ENCODE measurements around the gene FANCC.

The FANCC gene

DNA sequence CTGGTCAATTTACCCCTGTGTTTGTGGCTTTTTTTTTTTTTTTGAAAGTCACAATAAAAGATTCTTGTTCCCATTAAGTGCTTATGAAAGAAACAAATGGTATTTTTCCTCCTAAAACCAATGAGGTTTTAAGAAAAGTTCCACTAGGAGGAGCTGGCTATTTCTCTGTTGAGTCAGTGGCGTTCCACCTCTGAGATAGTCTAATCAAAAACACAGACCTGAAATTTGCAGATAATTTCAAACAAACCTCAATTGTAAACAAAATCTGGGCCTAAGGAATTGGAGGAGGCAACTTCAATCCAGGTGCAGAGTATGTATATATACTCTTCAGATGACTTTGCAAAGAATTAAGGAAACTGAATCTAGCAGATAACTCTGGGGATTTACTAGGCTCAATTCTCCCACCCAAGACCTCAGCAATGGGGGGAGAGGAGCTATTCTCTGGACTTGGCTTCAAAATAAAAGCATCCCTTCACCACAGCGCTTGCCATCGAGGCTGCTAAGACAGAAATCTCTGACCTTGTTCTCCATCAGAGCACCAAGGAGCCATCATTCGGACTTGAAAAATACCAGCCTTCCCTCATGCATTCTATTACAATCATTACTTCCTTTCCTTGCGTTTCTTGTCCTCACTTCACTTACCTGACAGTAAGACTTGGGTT is 52.4 kb downstream of the FANCC start:
- no peak overlapping the region for H3K27ac Mint-ChIP-seq
- peaks cover 0 to 5% of the 10 kb centered on the region in 2 donors for H3K9me3 Mint-ChIP-seq
- DNase-seq = no peak
- no peak overlapping the region for H3K4me3 Mint-ChIP-seq
- H3K27me3 Mint-ChIP-seq = peaks cover 0 to 7% of the 10 kb centered on the region in 2 donors
- ATAC-seq (replicated peaks) = no peak
- H3K36me3 Mint-ChIP-seq = peaks cover 3 to 4% of the 10 kb centered on the region in 2 donors
- H3K4me1 Mint-ChIP-seq = peaks cover 15 to 45% of the 10 kb centered on the region in 2 donors

DNA sequence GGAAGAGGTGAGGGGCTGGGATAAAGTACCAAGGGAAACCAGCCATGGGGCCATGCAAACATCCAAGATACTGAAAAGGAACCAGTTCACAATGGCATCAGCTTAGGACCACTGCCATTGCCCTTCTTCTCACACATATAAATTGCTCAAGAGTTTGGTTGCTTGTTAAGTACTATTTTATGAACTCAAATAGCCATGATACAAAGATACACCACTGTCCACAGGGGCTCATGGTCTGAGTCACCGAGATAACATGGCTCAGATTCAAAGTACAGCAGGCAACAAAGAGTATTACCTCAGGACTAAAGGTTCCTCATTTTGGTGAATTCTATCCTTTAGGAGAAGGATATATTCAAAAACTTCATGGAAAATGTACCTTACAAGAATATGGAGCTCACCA is 55.6 kb downstream of the FANCC start:
- ATAC-seq (replicated peaks) (no peak), DNase-seq (no peak)
- peaks cover 0 to 4% of the 10 kb centered on the region in 2 donors for H3K27me3 Mint-ChIP-seq
- H3K9me3 Mint-ChIP-seq = peaks cover 0 to 9% of the 10 kb centered on the region in 2 donors
- H3K4me1 Mint-ChIP-seq = peaks cover 18 to 43% of the 10 kb centered on the region in 2 donors
- no peak overlapping the region for H3K27ac Mint-ChIP-seq
- peaks cover 4 to 7% of the 10 kb centered on the region in 2 donors for H3K36me3 Mint-ChIP-seq
- H3K4me3 Mint-ChIP-seq = no peak overlapping the region

DNA sequence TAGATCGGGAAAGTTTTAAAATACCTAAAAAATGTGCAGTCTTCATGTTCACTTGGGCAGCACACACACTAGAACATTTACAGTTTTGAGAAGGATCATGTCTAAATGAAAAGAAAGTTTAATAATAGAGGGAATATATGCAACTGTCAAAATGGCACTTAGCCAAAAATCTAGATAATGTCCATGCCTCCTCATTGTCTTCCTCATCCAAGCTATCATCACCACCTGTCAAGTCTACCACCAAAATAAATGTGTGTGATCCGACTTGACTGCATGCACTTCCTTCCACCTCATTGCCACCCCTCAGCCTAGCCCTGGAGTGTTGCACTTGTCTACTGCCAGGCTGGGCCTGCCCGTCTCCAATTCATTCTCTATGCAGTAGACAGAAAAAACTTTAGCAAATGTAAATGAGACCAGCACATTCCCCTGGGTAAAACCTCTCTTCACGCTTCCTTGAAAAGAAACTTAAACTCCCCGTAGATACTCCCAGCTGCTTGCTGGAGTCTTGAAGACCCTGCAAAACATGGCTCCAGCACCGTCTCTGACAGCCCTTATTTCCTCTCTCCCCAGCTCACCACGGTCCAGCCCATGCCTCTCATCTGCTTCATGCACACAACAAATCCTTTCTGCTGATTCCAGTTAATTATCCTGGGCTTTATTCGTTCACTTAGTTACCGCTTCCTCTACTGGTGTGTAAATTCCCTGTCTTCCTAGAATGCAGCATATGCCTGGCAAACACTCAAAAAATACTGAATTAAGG is 66.9 kb downstream of the FANCC start:
- no peak overlapping the region for H3K4me3 Mint-ChIP-seq
- no peak for ATAC-seq (replicated peaks)
- no peak overlapping the region for H3K27ac Mint-ChIP-seq
- DNase-seq = no peak
- peaks cover 8 to 9% of the 10 kb centered on the region in 2 donors for H3K4me1 Mint-ChIP-seq
- H3K27me3 Mint-ChIP-seq = no peaks in the 10 kb centered on the region
- peaks cover 16 to 18% of the 10 kb centered on the region in 2 donors for H3K36me3 Mint-ChIP-seq
- H3K9me3 Mint-ChIP-seq = peaks cover under 1 to 1% of the 10 kb centered on the region in 2 donors

DNA sequence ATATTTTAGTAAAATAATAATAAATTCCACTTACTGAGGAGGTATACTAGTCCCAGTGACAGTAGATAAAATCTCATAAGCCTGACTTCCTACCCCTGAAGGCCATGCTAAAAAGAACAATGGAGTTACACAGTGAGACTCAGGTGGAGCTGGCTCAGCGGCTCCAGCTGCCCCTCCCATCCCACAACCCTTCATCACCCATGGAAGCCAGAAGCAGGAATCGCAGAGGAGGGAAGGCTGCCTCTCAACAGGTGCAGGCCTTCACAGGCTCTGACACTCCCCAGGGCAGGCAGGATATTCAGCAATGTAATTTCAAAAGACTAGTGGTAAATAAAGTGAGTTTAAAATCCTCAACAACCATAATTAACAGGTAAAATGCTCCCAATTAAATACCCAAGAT is 67.5 kb downstream of the FANCC start:
- Mint-ChIP-seq H3K4me1 (peaks cover 8 to 9% of the 10 kb centered on the region in 2 donors), H3K27ac (no peak overlapping the region), H3K9me3 (no peaks in the 10 kb centered on the region), H3K27me3 (no peaks in the 10 kb centered on the region), H3K36me3 (peaks cover 17 to 20% of the 10 kb centered on the region in 2 donors), H3K4me3 (no peak overlapping the region)
- DNase-seq (no peak), ATAC-seq (replicated peaks) (no peak)

GRCh38 chr9:95246547-95246946 is 71.0 kb downstream of the FANCC start:
- no peak for ATAC-seq (replicated peaks)
- no peaks in the 10 kb centered on the region for H3K9me3 Mint-ChIP-seq
- peaks cover 8 to 9% of the 10 kb centered on the region in 2 donors for H3K4me1 Mint-ChIP-seq
- H3K27me3 Mint-ChIP-seq = no peaks in the 10 kb centered on the region
- H3K36me3 Mint-ChIP-seq = peaks cover 20 to 37% of the 10 kb centered on the region in 2 donors
- H3K27ac Mint-ChIP-seq = no peak overlapping the region
- no peak overlapping the region for H3K4me3 Mint-ChIP-seq
- no peak for DNase-seq

DNA sequence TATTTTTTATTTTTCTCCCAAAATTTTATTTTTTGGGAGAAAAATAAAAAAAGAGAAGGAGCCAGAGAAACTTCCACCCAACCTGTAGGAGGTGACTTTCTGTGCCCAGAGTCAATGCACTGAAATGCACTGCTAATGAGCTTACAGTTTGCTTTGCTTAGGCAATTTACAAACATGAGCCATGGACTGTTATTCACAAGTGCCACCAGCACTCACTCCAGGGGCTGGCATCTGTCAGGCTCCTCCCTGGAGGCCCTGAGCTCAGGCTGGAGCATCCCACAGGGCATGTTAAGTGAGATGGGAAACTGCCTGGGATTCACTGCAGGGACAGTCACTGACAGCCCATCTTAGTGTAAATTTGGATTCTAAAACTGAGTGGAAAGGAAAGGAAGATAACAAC is 74.9 kb downstream of the FANCC start:
- Mint-ChIP-seq H3K4me1 (no peaks in the 10 kb centered on the region), H3K36me3 (peaks cover 20 to 47% of the 10 kb centered on the region in 2 donors), H3K9me3 (no peaks in the 10 kb centered on the region), H3K4me3 (no peak overlapping the region), H3K27ac (no peak overlapping the region), H3K27me3 (no peaks in the 10 kb centered on the region)
- DNase-seq (no peak), ATAC-seq (replicated peaks) (no peak)

DNA sequence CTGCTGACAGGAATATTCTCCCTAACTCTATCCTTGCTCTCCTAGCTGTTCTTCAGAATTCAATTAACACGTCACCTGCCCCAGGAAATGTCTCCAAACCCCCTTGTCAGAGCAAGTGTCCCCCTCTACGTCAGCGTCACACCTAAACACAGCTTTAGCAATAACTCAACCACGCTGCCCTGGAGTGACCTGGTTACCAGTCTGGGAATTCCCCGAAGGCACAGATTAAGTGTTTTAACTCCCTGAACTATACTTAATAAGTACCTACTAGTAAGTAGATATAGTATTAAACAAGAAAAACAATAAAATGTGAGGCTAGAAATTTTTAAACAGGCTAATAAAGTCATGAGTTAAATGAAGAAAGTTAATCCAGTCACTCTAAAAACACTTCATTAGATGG is 78.4 kb downstream of the FANCC start:
- ATAC-seq (replicated peaks) (no peak), DNase-seq (no peak)
- peaks cover 8 to 33% of the 10 kb centered on the region in 2 donors for H3K36me3 Mint-ChIP-seq
- no peaks in the 10 kb centered on the region for H3K4me1 Mint-ChIP-seq
- no peak overlapping the region for H3K27ac Mint-ChIP-seq
- H3K4me3 Mint-ChIP-seq = no peak overlapping the region
- H3K9me3 Mint-ChIP-seq = no peaks in the 10 kb centered on the region
- no peaks in the 10 kb centered on the region for H3K27me3 Mint-ChIP-seq

GRCh38 chr9:95237336-95237735 is 80.2 kb downstream of the FANCC start:
- ATAC-seq (replicated peaks) (no peak), DNase-seq (no peak)
- Mint-ChIP-seq H3K4me3 (no peak overlapping the region), H3K4me1 (no peaks in the 10 kb centered on the region), H3K27ac (no peak overlapping the region), H3K9me3 (no peaks in the 10 kb centered on the region), H3K36me3 (peaks cover 9 to 28% of the 10 kb centered on the region in 2 donors), H3K27me3 (no peaks in the 10 kb centered on the region)

DNA sequence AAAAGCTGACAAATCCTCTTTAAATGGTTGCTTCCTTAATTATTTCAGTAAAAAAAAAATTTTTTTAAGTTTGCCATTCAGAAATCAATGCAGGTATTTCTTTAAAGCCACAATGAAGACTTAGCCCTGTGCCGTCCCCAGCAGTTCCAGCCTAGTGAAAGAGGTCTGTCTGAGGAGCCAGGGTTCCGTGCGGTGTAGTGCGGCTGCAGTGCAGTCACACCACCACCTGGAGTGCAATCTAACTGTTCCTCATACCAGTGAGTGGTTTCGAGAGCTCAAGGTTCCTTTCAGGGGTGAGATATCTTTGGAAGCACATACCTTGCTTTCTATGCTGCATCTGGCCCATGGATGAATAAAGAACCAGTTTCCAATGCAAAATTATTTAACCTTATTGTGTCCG is 87.5 kb downstream of the FANCC start:
- no peak overlapping the region for H3K27ac Mint-ChIP-seq
- H3K9me3 Mint-ChIP-seq = peaks cover 4 to 6% of the 10 kb centered on the region in 2 donors
- no peaks in the 10 kb centered on the region for H3K27me3 Mint-ChIP-seq
- peaks cover 0 to 2% of the 10 kb centered on the region in 2 donors for H3K4me1 Mint-ChIP-seq
- DNase-seq (no peak), ATAC-seq (replicated peaks) (no peak)
- no peak overlapping the region for H3K4me3 Mint-ChIP-seq
- H3K36me3 Mint-ChIP-seq = peaks cover 21 to 29% of the 10 kb centered on the region in 2 donors

DNA sequence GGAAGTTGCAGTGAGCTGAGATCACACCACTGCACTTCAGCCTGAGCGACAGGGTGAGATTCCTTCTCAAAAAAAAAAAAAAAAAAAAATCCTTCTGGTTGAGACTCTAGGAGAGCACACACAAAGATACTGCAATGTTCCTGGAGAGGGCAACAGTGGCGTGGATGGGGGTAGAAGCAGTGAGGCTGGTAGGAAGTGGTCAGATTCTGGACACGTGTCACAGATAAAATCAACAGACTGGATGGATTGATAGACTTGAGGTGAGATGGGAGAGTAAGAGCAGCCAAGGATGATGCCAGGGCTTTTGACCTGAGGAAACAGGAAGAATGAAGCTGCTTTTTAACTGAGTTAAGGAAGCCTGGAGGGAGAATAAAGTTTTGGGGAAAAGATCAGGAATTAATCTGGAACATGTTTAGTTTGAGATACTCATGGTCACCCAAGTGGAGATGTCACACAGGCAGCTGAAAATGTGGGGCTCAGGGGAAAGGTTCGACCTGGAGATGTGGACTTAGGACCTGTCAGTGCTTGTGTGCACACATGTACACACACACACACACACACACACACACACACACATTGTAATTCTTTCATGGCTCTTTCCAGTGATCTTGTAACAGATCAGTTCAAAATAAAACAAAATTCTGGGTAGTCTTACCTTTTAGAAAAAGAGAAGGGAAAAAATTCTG is 88.1 kb downstream of the FANCC start:
- H3K36me3 Mint-ChIP-seq = peaks cover 19 to 27% of the 10 kb centered on the region in 2 donors
- H3K4me3 Mint-ChIP-seq = no peak overlapping the region
- peaks cover 0 to 2% of the 10 kb centered on the region in 2 donors for H3K4me1 Mint-ChIP-seq
- H3K27ac Mint-ChIP-seq = no peak overlapping the region
- no peak for DNase-seq
- ATAC-seq (replicated peaks) = no peak
- H3K9me3 Mint-ChIP-seq = peaks cover 4 to 6% of the 10 kb centered on the region in 2 donors
- H3K27me3 Mint-ChIP-seq = no peaks in the 10 kb centered on the region

GRCh38 chr9:95226921-95227320 is 90.6 kb downstream of the FANCC start:
- H3K36me3 Mint-ChIP-seq = peaks cover 15 to 17% of the 10 kb centered on the region in 2 donors
- DNase-seq (no peak), ATAC-seq (replicated peaks) (no peak)
- peaks cover 3 to 6% of the 10 kb centered on the region in 2 donors for H3K9me3 Mint-ChIP-seq
- H3K4me3 Mint-ChIP-seq = no peak overlapping the region
- peaks cover 0 to 2% of the 10 kb centered on the region in 2 donors for H3K4me1 Mint-ChIP-seq
- H3K27ac Mint-ChIP-seq = no peak overlapping the region
- no peaks in the 10 kb centered on the region for H3K27me3 Mint-ChIP-seq

DNA sequence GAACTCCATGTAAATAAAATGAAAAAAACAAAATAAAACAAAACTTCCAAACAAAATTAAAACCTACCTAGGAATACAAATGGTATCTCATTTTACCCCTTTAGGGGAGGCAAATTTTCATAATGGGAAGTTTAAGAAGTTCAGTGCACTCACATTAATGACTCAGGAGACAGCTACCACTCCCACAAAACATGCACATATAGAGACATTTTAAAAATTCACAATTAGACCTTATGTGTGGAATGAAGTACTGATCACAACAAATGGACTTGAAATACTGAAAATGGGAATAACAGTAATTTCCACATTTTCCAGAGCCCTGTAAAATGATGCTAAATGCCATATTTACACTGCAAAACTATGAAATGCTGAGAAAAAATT is 91.8 kb downstream of the FANCC start:
- Mint-ChIP-seq H3K27ac (no peak overlapping the region), H3K4me3 (no peak overlapping the region), H3K4me1 (peaks cover 0 to 2% of the 10 kb centered on the region in 2 donors), H3K36me3 (peaks cover 10 to 11% of the 10 kb centered on the region in 2 donors), H3K27me3 (no peaks in the 10 kb centered on the region), H3K9me3 (peaks cover 0 to 2% of the 10 kb centered on the region in 2 donors)
- no peak for ATAC-seq (replicated peaks)
- DNase-seq = no peak

DNA sequence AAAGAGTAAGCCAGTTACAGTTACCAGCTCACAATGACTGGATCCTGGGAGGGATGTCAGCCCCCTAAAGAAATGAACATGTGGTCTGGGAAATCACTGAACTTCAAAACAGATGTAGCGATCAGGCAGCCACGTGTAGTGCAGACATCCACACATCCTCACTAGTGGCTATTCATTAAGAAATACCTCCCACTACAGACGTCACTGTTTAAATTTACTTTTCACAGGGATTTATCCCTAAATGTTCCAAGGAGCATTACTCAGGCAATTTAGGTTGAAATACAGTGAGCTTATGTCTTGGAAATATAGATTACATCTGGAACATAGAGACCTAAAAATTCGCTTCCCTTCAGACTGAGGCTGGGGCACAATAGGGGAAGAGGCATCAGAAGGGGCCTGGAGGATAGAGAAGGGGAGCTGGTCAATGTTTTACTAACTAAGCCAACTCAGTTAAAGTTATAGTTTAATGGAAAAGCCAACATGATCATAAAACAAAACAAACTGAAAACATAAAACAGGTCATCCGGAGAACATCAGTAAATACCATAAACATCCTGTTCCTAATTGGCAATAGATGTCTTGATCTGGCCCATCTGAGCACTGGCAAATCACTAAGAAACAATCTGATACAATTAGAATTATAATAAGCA is 92.3 kb downstream of the FANCC start:
- H3K4me3 Mint-ChIP-seq = no peak overlapping the region
- H3K27ac Mint-ChIP-seq = no peak overlapping the region
- no peaks in the 10 kb centered on the region for H3K27me3 Mint-ChIP-seq
- H3K36me3 Mint-ChIP-seq = peaks cover 6% of the 10 kb centered on the region in 2 donors
- peaks cover 0 to 2% of the 10 kb centered on the region in 2 donors for H3K4me1 Mint-ChIP-seq
- H3K9me3 Mint-ChIP-seq = no peaks in the 10 kb centered on the region
- DNase-seq (no peak), ATAC-seq (replicated peaks) (no peak)

GRCh38 chr9:95224376-95225019 is 93.0 kb downstream of the FANCC start:
- Mint-ChIP-seq H3K27me3 (no peaks in the 10 kb centered on the region), H3K4me3 (no peak overlapping the region), H3K36me3 (peaks cover 4 to 11% of the 10 kb centered on the region in 2 donors), H3K4me1 (peaks cover 2 to 4% of the 10 kb centered on the region in 2 donors), H3K27ac (no peak overlapping the region), H3K9me3 (no peaks in the 10 kb centered on the region)
- ATAC-seq (replicated peaks) (no peak), DNase-seq (no peak)
